GM12878 (cell line): ENCODE data around the gene NNMT.

Experiments used
- CHD2 ChIP-seq: IDR thresholded peaks from 2 replicates; pipeline ENCODE4 v1.6.1; 2011; ENCODE audit warnings: low read depth, low read length, improper control_type of control experiment, borderline replicate concordance
- CTCF ChIP-seq, 3 experiments: IDR thresholded peaks in 2 of 3; conservative IDR thresholded peaks in 1 of 3; 2 replicates each; pipeline ENCODE4 v1.5.1; 2011; ENCODE audit warnings: low read depth in 3 of 3, low read length in 3 of 3, mild to moderate bottlenecking in 3 of 3, control low read depth in 2 of 3, moderate library complexity in 2 of 3, inconsistent platforms in 1 of 3, mixed read lengths in 1 of 3; ENCODE audit not compliant: control insufficient read depth in 2 of 3, insufficient read depth in 1 of 3; ENCODE audit errors: extremely low read depth in 1 of 3
- DPF2 ChIP-seq: fragments of 450-650 bp; IDR thresholded peaks from 2 replicates; pipeline ENCODE4 v1.6.1; 2017; ENCODE audit warnings: mild to moderate bottlenecking
- JUNB ChIP-seq: IDR thresholded peaks from 2 replicates; pipeline ENCODE4 v1.6.1; 2016; ENCODE audit warnings: antibody characterized with exemption, mild to moderate bottlenecking
- JUND ChIP-seq: IDR thresholded peaks from 2 replicates; pipeline ENCODE4 v1.6.1; 2012; ENCODE audit warnings: low read depth, mild to moderate bottlenecking, low read length, improper control_type of control experiment, moderate library complexity
- MYB ChIP-seq: fragments of 150-350 bp; IDR thresholded peaks from 2 replicates; pipeline ENCODE4 v1.6.1; 2014; ENCODE audit warnings: mild to moderate bottlenecking, low read depth, low read length, borderline replicate concordance
- MYC ChIP-seq: IDR thresholded peaks from 2 replicates; pipeline ENCODE4 v1.6.1; 2011; ENCODE audit warnings: mild to moderate bottlenecking, low read length, moderate library complexity, inconsistent platforms; ENCODE audit not compliant: insufficient read depth, insufficient replicate concordance, insufficient read length, severe bottlenecking
- YY1 ChIP-seq: IDR thresholded peaks from 2 replicates; pipeline ENCODE4 v1.6.1; 2011; ENCODE audit warnings: low read depth, mild to moderate bottlenecking, low read length

DNA sequence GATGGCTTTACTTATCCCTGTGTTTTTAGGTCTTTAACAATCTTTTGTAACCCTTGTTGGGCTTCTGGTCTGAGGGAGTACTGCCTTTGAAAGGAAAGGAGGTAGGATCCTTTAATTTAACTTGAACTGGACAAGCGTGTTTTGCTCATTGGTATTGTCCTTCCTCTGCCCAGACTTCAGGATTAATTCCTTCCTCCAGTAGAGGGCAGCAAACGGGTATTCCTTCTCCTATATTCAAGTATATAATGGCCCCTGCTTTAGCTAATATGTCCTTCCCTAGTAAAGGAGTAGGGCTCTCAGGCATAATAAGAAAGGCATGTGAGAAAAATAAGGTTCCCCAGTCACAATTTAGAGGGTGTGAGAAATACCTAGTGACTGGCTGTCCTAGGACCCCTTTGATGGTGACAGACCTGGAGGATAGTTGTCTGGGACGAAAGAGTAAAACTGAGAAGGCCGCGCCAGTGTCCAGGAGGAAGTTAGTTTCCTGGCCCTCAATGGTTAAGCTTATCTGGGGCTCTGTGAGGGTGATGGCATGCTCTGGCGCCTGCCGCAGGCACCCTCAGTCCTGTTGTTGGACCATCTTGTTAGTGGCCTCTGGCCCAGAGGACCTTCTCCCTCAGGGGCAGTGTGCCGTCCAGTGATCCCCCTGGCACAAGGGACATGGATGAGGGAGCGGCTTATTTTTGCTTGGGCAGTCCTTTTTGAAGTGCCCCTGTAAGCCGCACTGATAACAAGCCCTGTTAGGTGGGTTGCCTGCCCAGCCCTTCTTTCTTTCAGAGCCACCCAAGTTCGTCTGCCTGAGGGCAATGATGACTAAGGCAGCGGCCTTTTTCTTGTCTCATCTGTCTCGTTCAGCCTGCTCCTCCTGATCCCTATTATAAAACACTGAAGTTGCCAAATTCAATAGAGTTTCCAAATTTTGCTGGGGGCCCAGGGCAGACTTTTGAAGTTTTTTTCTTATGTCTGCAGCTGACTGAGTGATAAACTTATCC lies 52.3 kb downstream of the NNMT start:
- TF ChIP-seq YY1 (no peak), CTCF (IDR thresholded peaks at IDR 0.05 in 2 of 3, conservative IDR thresholded peaks at IDR 0.05 in 1 of 3; ENCODE audit: control insufficient read depth in 2 of 3, extremely low read depth in 1 of 3, insufficient read depth in 1 of 3, low read depth in 3 of 3, low read length in 3 of 3) (peak; percentile 40 to 49 (median 43); a peak in 5 of 6 replicates), DPF2 (no peak), CHD2 (no peak), JUNB (no peak), JUND (no peak), MYB (no peak), MYC (no peak)
